NCI-H1417 (cell line): ENCODE data around the gene WHRN.

Experiments used
- DNase-seq, 3 experiments: peaks; one replicate each; lab custom pipeline; 2025; lab: John Stamatoyannopoulos, UW

The WHRN gene

DNA sequence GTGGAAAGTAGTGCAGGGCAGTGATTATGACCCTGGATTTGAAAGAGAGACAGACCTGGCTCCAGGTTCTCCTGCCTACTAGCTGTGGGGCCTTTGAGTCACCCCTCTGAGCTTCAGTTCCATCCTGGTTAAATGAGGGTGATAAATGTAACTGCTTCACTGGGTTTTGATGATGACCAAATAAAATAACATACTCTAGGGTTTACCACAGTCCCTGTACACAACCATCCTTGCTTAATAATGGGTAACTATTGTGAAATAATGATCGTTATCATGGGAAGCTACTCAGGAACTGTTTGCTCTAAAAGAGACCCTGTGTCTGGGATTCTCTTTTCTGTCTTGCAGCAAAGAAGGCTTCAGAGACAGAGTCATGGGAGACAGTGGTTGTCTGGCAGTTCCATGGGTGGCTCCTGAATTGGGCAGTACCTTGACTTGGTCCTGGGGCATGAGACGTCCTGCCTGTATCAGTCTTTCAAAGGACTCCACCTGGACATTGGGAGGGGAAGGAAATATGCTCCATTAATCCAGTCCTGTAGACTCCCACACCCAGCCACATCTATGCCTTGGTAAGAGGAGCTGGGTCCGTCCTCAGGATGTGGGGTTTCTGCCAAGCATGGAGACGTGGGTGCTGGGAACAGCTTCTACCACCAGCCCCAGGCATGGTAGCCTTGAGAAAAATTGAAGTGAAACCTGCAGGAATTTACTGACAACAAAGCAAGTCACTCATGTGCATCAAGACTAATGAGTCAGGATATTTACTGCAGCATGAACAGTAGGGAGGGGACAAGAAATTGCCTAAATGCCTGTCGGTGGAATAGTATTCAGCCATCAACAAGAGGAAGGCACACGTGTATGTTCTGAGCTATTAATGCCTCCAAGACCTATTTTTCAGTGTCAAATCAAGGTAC is 140.9 kb downstream of the WHRN start:
- no peak for DNase-seq

DNA sequence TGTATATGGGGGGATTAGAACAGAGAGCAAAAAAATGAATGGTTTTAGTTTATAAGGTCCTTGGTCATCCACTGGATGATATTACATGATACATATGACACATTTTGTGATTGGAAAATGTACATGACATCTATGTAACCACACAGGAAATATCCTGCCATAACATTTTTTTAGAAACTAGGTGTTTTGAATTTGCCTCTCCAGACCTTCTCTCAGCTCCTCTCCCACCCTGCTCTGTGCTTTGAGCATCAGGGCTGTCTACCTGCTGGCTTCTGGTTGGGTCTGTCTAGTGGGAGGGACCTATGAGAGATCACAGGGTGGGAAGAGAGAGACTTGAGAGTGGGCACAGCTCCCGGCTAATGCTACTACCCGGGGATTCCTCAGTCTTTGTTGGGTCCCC is 141.8 kb downstream of the WHRN start:
- DNase-seq: no peak

DNA sequence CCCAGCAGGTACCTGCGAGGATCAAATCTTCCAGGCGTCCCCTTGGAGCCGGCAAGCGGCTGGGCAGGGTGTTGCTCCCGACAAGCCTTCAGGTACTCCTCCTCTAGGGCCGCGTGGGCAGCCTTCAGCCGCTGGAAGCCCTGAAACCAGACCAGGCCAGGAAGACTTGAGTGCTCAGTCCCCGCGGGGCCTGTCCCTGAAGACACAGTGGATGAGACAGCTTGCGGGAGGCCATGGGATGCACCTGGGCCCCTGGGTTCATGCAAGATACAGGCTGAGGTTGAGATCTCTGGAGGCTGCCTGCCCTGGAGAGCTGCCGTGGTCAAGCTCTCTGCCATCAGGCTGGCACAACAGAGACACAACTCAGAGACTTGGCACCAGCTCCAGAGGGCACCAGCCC is 142.9 kb downstream of the WHRN start:
- no peak for DNase-seq

DNA sequence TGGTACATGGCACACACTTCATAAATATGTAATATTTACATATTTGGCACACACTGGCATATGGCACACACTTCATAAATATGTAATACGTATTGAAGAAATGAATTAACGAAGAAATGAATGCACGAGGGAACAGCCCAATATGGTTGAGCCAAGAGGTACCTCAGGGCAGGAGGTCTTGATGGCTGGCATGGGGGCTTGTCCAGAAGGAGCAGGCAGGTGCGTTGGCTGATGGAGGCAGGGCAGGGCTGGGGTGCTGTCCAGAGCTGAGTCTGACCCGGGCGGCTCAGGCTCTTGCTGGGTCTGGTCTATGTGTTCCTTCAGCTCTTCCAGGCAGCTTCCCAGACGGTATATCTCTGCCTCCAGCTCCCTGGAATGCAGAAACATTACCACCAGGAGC is 143.7 kb downstream of the WHRN start:
- DNase-seq: no peak

DNA sequence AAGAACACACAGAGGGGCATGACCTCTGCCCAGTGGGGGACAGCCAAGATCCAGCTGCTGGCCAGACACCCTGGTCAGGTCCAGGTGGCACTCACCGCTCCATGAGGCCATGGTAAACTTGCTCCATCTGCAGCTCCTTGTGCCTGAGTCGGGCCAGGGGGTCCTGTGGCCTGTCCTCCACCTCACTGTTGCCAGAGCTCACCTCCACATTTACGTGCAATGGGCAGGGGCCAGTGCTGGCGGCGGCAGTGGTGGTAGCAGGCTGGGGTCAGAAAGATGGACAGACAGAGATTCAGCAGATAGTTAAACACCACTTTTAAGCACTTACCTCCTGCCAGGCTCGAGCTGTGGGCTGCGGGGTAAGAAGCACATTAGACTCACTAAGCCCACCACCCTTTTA is 145.5 kb downstream of the WHRN start:
- no peak for DNase-seq

DNA sequence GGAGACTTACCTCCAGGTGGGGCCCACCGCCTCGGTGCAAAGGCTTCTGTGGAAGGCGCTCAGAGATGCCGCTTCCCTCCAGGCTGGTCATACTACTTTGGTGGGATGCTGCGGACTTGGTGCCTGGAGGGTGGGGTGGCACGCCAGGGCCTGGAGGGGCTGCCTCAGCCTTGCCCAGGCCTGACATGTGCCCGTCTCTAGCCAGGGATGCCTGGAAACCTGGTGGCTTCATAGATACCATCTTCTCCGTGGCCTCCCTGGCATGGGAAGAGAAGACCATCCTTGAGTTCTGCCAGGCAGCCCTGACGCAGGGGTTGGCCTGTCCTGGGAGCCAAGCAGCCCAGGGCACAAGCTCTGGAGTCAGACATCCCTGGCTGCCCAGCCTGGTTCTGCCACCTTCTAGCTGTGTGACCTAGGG is 147.4 kb downstream of the WHRN start:
- DNase-seq: no peak

DNA sequence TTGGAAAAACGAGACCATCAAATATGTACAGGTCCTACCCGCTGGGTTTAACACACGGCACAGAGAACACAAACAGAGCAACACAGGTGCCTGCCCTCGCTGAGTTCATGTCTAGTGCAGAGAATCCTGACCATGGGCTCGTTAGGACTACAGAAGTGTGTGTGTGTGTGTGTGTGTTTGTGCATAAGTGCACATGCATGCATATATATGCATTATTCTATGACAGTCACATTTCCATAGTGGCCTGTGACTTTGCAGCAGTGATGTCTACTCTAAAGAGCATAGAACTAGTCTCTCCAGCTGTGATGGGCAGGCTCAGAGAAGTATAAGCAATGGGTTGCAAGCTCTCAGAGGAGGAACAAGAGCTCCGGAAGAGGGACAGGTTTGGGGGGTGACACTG is 147.9 kb downstream of the WHRN start:
- DNase-seq: no peak

DNA sequence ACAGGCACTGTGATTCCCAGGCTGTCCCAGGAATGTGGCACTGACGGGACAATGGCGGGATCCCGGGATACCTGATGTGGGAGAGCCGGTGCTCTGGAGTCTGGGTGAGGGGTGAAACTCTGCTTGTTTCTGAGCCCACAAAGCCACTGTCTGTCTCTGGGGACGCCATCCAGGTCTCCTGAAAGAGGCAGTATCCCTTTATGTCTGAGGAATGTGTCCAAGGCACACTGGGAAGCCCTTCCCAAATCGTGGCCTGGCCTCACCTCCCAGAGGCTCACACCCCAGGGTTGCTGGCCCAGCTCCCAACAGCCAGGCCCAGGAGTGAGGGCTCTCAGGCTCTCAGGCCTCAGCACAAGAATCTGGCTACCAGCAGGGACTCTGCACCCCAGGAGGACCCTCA is 148.5 kb downstream of the WHRN start:
- DNase-seq: no peak

DNA sequence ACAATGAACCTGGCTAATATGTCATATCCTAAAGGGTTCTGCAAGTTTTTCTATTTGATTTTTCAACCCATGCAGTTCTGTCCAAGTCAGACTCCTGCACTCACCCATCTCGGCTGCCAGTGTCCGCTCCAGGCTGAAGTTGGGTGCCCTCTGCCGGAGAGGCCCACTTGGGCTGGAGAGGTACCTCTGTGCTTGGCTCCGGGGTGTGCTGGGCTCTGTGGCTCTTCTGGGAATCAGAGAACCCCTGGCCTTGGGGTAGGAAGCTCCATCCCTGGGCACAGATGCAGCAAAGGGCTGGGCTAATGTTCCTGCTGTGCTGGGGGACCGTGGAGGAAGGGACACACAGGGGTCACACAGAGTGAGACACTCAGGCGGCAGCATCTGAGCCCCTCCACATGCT is 149.5 kb downstream of the WHRN start:
- no peak for DNase-seq
